Activated naive CD4-positive, alpha-beta T cell treated with anti-CD3 and anti-CD28 coated beads, Interleukin-2, amount 50 U/mL, for 24 hours (primary cell): ENCODE data around the gene DUSP7.
"Not testable (repeated sequence)": the region's sequence is repeated elsewhere in the genome, so short reads cannot be mapped to it uniquely, and the experiment has no call there.

ENCODE experiments used
- H3K27ac Mint-ChIP-seq: one replicate; pipeline ENCODE4 v1.8.0; 2021; ENCODE audit warnings: mild to moderate bottlenecking, mixed read lengths
- H3K27me3 Mint-ChIP-seq: one replicate; pipeline ENCODE4 v1.8.0; 2021; ENCODE audit warnings: mixed read lengths
- H3K36me3 Mint-ChIP-seq: one replicate; pipeline ENCODE4 v1.8.0; 2021; ENCODE audit warnings: mixed read lengths
- H3K4me1 Mint-ChIP-seq: one replicate; pipeline ENCODE4 v1.8.0; 2021; ENCODE audit warnings: mixed read lengths
- H3K4me3 Mint-ChIP-seq: one replicate; pipeline ENCODE4 v1.8.0; 2021; ENCODE audit warnings: mild to moderate bottlenecking, mixed read lengths
- H3K9me3 Mint-ChIP-seq: one replicate; pipeline ENCODE4 v1.8.0; 2021; ENCODE audit warnings: mixed read lengths

Gene DUSP7

GRCh38 chr3:52046902-52047239, 9.5 kb downstream of the DUSP7 start:
- peak overlapping the region; percentile 19 for H3K4me3 Mint-ChIP-seq
- H3K27ac Mint-ChIP-seq, result no peak overlapping the region
- peaks cover 5% of the 10 kb centered on the region for H3K36me3 Mint-ChIP-seq
- peaks cover 62% of the 10 kb centered on the region for H3K4me1 Mint-ChIP-seq
- H3K27me3 Mint-ChIP-seq, result no peaks in the 10 kb centered on the region
- H3K9me3 Mint-ChIP-seq, result no peaks in the 10 kb centered on the region

GRCh38 chr3:52046186-52046901, 10.0 kb downstream of the DUSP7 start:
- no peak overlapping the region for H3K27ac Mint-ChIP-seq
- H3K9me3 Mint-ChIP-seq, result no peaks in the 10 kb centered on the region
- no peaks in the 10 kb centered on the region for H3K27me3 Mint-ChIP-seq
- H3K4me1 Mint-ChIP-seq, result peaks cover 59% of the 10 kb centered on the region
- H3K36me3 Mint-ChIP-seq, result peaks cover 4% of the 10 kb centered on the region
- H3K4me3 Mint-ChIP-seq, result peak overlapping the region; percentile 19

GRCh38 chr3:52044869-52045619, 11.3 kb downstream of the DUSP7 start:
- peaks cover 47% of the 10 kb centered on the region for H3K4me1 Mint-ChIP-seq
- H3K9me3 Mint-ChIP-seq, result no peaks in the 10 kb centered on the region
- no peak overlapping the region for H3K4me3 Mint-ChIP-seq
- no peaks in the 10 kb centered on the region for H3K36me3 Mint-ChIP-seq
- H3K27ac Mint-ChIP-seq, result peak overlapping the region; percentile 83
- H3K27me3 Mint-ChIP-seq, result no peaks in the 10 kb centered on the region

GRCh38 chr3:52043750-52044149, 12.6 kb downstream of the DUSP7 start:
- no peak overlapping the region for H3K4me3 Mint-ChIP-seq
- no peaks in the 10 kb centered on the region for H3K9me3 Mint-ChIP-seq
- H3K4me1 Mint-ChIP-seq, result peaks cover 35% of the 10 kb centered on the region
- no peaks in the 10 kb centered on the region for H3K36me3 Mint-ChIP-seq
- no peak overlapping the region for H3K27ac Mint-ChIP-seq
- H3K27me3 Mint-ChIP-seq, result no peaks in the 10 kb centered on the region

- not testable (repeated sequence) for H3K9me3 Mint-ChIP-seq, H3K27ac Mint-ChIP-seq, H3K36me3 Mint-ChIP-seq, H3K4me3 Mint-ChIP-seq, H3K27me3 Mint-ChIP-seq
- H3K4me1 Mint-ChIP-seq, result peaks cover 29% of the 10 kb centered on the region
Observed at GRCh38 chr3:52043039-52043438, 13.3 kb downstream of the DUSP7 start.

- no peaks in the 10 kb centered on the region for H3K36me3 Mint-ChIP-seq
- no peak overlapping the region for H3K4me3 Mint-ChIP-seq
- no peaks in the 10 kb centered on the region for H3K9me3 Mint-ChIP-seq
- H3K4me1 Mint-ChIP-seq, result peaks cover 23% of the 10 kb centered on the region
- no peak overlapping the region for H3K27ac Mint-ChIP-seq
- H3K27me3 Mint-ChIP-seq, result no peaks in the 10 kb centered on the region
Observed at GRCh38 chr3:52041118-52041731, 15.1 kb downstream of the DUSP7 start.

- H3K9me3 Mint-ChIP-seq, result no peaks in the 10 kb centered on the region
- H3K27me3 Mint-ChIP-seq, result no peaks in the 10 kb centered on the region
- no peak overlapping the region for H3K27ac Mint-ChIP-seq
- no peaks in the 10 kb centered on the region for H3K36me3 Mint-ChIP-seq
- H3K4me1 Mint-ChIP-seq, result peaks cover 19% of the 10 kb centered on the region
- no peak overlapping the region for H3K4me3 Mint-ChIP-seq
Observed at GRCh38 chr3:52040600-52040999, 15.8 kb downstream of the DUSP7 start.

- H3K4me1 Mint-ChIP-seq, result peaks cover 12% of the 10 kb centered on the region
- H3K4me3 Mint-ChIP-seq, result no peak overlapping the region
- H3K9me3 Mint-ChIP-seq, result no peaks in the 10 kb centered on the region
- no peaks in the 10 kb centered on the region for H3K27me3 Mint-ChIP-seq
- H3K36me3 Mint-ChIP-seq, result no peaks in the 10 kb centered on the region
- no peak overlapping the region for H3K27ac Mint-ChIP-seq
Observed at GRCh38 chr3:52039846-52040245, 16.5 kb downstream of the DUSP7 start.

- no peak overlapping the region for H3K27ac Mint-ChIP-seq
- no peak overlapping the region for H3K4me3 Mint-ChIP-seq
- H3K9me3 Mint-ChIP-seq, result no peaks in the 10 kb centered on the region
- no peaks in the 10 kb centered on the region for H3K36me3 Mint-ChIP-seq
- no peaks in the 10 kb centered on the region for H3K27me3 Mint-ChIP-seq
- H3K4me1 Mint-ChIP-seq, result peaks cover 12% of the 10 kb centered on the region
Observed at GRCh38 chr3:52039426-52039825, 16.9 kb downstream of the DUSP7 start.

- Mint-ChIP-seq H3K4me1 (peaks cover 9% of the 10 kb centered on the region), H3K36me3 (no peaks in the 10 kb centered on the region), H3K9me3 (no peaks in the 10 kb centered on the region)
Observed at GRCh38 chr3:52038227-52038626, 18.1 kb downstream of the DUSP7 start.

GRCh38 chr3:52037291-52037690, 19.1 kb downstream of the DUSP7 start:
- H3K4me1 Mint-ChIP-seq, result peaks cover 7% of the 10 kb centered on the region
- H3K4me3 Mint-ChIP-seq, result no peak overlapping the region
- H3K27ac Mint-ChIP-seq, result no peak overlapping the region
- H3K9me3 Mint-ChIP-seq, result no peaks in the 10 kb centered on the region
- H3K36me3 Mint-ChIP-seq, result no peaks in the 10 kb centered on the region
- H3K27me3 Mint-ChIP-seq, result no peaks in the 10 kb centered on the region

More at GRCh38 chr3:52038227-52038626, 18.1 kb downstream of the DUSP7 start:
- no peaks in the 10 kb centered on the region for H3K27me3 Mint-ChIP-seq
- H3K4me3 Mint-ChIP-seq, result no peak overlapping the region
- no peak overlapping the region for H3K27ac Mint-ChIP-seq

GRCh38 chr3:52036829-52037228, 19.5 kb downstream of the DUSP7 start:
- Mint-ChIP-seq H3K36me3 (no peaks in the 10 kb centered on the region), H3K27ac (no peak overlapping the region), H3K4me3 (no peak overlapping the region), H3K27me3 (no peaks in the 10 kb centered on the region), H3K9me3 (no peaks in the 10 kb centered on the region), H3K4me1 (peaks cover 2% of the 10 kb centered on the region)

- Mint-ChIP-seq H3K4me1 (no peaks in the 10 kb centered on the region), H3K4me3 (no peak overlapping the region), H3K27ac (no peak overlapping the region), H3K9me3 (no peaks in the 10 kb centered on the region), H3K27me3 (no peaks in the 10 kb centered on the region), H3K36me3 (no peaks in the 10 kb centered on the region)
Observed at GRCh38 chr3:52036222-52036694, 20.1 kb downstream of the DUSP7 start.

- Mint-ChIP-seq H3K4me1 (no peaks in the 10 kb centered on the region), H3K9me3 (no peaks in the 10 kb centered on the region), H3K4me3 (no peak overlapping the region), H3K36me3 (no peaks in the 10 kb centered on the region), H3K27ac (no peak overlapping the region), H3K27me3 (no peaks in the 10 kb centered on the region)
Observed at GRCh38 chr3:52034651-52035050, 21.7 kb downstream of the DUSP7 start.

- Mint-ChIP-seq H3K9me3 (no peaks in the 10 kb centered on the region), H3K36me3 (no peaks in the 10 kb centered on the region), H3K4me3 (no peak overlapping the region), H3K4me1 (no peaks in the 10 kb centered on the region), H3K27ac (no peak overlapping the region), H3K27me3 (no peaks in the 10 kb centered on the region)
Observed at GRCh38 chr3:52034212-52034611, 22.2 kb downstream of the DUSP7 start.

- H3K27ac Mint-ChIP-seq, H3K4me3 Mint-ChIP-seq, H3K27me3 Mint-ChIP-seq, H3K4me1 Mint-ChIP-seq, H3K36me3 Mint-ChIP-seq, H3K9me3 Mint-ChIP-seq: not testable (repeated sequence)
Observed at GRCh38 chr3:52033748-52034147, 22.6 kb downstream of the DUSP7 start.
